ENCODE data around the gene NPLOC4.

Gene NPLOC4

DNA sequence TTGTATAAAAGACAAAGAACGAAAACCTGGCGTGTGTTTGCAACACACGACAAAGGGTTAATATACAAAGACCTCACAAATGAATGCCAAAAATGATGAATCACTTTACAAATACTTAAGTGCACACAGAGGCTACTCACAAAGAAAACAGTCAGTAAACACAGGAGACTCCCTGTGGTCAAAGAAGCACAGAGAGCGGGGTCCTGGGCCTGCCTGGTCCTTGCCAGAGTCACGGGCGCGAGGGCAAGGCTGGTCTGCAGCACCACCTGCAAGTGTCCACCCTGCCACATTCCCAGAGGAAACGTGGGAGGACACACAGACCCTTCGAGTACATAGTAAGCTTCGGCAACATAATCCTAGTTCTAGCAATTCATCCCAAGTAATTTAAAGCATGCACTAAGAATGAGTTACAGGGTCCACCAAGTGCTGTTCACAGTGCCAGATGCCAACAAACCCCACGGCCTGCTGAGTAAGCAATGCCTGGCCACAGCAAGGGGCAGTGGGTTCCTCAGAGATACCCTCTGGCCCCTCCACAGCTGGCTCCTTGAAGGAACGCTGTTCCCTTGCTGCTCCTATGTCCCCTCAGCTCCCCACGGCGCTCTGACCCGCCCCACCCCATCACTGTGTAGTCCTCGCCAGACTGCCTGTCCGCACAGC lies 60.2 kb downstream of the NPLOC4 start:
- H3K27me3 ChIP-seq (ENCODE audit: insufficient read depth, low read length, poor library complexity, severe bottlenecking): no peaks in the 10 kb centered on the region
- H3K9ac ChIP-seq (ENCODE audit: low read depth, low read length, poor library complexity, severe bottlenecking): no peak overlapping the region
- H3K9me2 ChIP-seq (replicated peaks; ENCODE audit: low read depth, low read length): no peaks in the 10 kb centered on the region
- no peak overlapping the region for H2AFZ ChIP-seq (ENCODE audit: low read length)
- no peaks in the 10 kb centered on the region for H3K79me2 ChIP-seq (ENCODE audit: insufficient read depth, low read length)
- H3F3A ChIP-seq (ENCODE audit: low read depth): no peaks in the 10 kb centered on the region
- H4K20me1 ChIP-seq (ENCODE audit: insufficient read depth, low read length, poor library complexity, severe bottlenecking): no peaks in the 10 kb centered on the region
- H3K4me3 ChIP-seq (ENCODE audit: low read length, poor library complexity, severe bottlenecking): no peak overlapping the region
- TF ChIP-seq, protein P1, sequence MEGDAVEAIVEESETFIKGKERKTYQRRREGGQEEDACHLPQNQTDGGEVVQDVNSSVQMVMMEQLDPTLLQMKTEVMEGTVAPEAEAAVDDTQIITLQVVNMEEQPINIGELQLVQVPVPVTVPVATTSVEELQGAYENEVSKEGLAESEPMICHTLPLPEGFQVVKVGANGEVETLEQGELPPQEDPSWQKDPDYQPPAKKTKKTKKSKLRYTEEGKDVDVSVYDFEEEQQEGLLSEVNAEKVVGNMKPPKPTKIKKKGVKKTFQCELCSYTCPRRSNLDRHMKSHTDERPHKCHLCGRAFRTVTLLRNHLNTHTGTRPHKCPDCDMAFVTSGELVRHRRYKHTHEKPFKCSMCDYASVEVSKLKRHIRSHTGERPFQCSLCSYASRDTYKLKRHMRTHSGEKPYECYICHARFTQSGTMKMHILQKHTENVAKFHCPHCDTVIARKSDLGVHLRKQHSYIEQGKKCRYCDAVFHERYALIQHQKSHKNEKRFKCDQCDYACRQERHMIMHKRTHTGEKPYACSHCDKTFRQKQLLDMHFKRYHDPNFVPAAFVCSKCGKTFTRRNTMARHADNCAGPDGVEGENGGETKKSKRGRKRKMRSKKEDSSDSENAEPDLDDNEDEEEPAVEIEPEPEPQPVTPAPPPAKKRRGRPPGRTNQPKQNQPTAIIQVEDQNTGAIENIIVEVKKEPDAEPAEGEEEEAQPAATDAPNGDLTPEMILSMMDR (conservative IDR thresholded peaks at IDR 0.05; ENCODE audit: low read length): no peak
- TF ChIP-seq EZH2phosphoT487 (IDR thresholded peaks at IDR 0.05; ENCODE audit: borderline replicate concordance): no peak
- peaks cover 55% of the 10 kb centered on the region; the same call in 1 of the 2 replicates for H3K36me3 ChIP-seq (ENCODE audit: insufficient read depth, low read length)
- no peaks in the 10 kb centered on the region for H3K4me1 ChIP-seq (ENCODE audit: insufficient read depth, low read length, poor library complexity, severe bottlenecking)
- no peak overlapping the region for H3K4me2 ChIP-seq (ENCODE audit: low read depth, low read length, poor library complexity, severe bottlenecking)
- no peaks in the 10 kb centered on the region for H3K9me3 ChIP-seq (ENCODE audit: insufficient read depth, low read depth, low read length)

DNA sequence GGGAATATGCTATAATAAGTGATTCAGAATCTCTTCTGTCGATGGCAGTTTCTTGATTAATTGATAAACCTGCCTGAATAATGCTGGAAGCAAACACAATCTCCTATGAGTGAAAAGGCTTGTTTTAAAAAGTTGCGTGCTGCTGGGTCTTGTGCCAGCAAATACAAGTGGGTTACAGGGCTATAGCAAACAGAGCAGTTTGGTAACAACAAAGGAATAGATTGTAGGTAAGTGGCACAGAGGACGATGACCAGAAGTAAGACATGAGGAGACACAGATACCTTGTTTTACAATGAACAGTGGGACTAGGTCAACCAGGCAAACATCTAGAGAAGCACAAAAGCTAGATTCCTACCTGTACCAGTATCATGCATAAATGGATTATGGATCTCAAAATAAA lies 61.1 kb downstream of the NPLOC4 start:
- no peaks in the 10 kb centered on the region for H3F3A ChIP-seq (ENCODE audit: low read depth)
- no peak overlapping the region for H3K4me3 ChIP-seq (ENCODE audit: low read length, poor library complexity, severe bottlenecking)
- H2AFZ ChIP-seq (ENCODE audit: low read length): no peak overlapping the region
- H3K9me2 ChIP-seq (replicated peaks; ENCODE audit: low read depth, low read length): no peaks in the 10 kb centered on the region
- H3K9me3 ChIP-seq (ENCODE audit: insufficient read depth, low read depth, low read length): no peaks in the 10 kb centered on the region
- no peaks in the 10 kb centered on the region for H4K20me1 ChIP-seq (ENCODE audit: insufficient read depth, low read length, poor library complexity, severe bottlenecking)
- H3K79me2 ChIP-seq (ENCODE audit: insufficient read depth, low read length): no peaks in the 10 kb centered on the region
- H3K27me3 ChIP-seq (ENCODE audit: insufficient read depth, low read length, poor library complexity, severe bottlenecking): no peaks in the 10 kb centered on the region
- no peak overlapping the region for H3K9ac ChIP-seq (ENCODE audit: low read depth, low read length, poor library complexity, severe bottlenecking)
- no peak overlapping the region for H3K4me2 ChIP-seq (ENCODE audit: low read depth, low read length, poor library complexity, severe bottlenecking)
- H3K4me1 ChIP-seq (ENCODE audit: insufficient read depth, low read length, poor library complexity, severe bottlenecking): no peaks in the 10 kb centered on the region
- H3K36me3 ChIP-seq (ENCODE audit: insufficient read depth, low read length): peaks cover 58% of the 10 kb centered on the region; the same call in 1 of the 2 replicates
- TF ChIP-seq EZH2phosphoT487 (IDR thresholded peaks at IDR 0.05; ENCODE audit: borderline replicate concordance): no peak
- TF ChIP-seq, protein P1 (conservative IDR thresholded peaks at IDR 0.05; ENCODE audit: low read length): no peak

DNA sequence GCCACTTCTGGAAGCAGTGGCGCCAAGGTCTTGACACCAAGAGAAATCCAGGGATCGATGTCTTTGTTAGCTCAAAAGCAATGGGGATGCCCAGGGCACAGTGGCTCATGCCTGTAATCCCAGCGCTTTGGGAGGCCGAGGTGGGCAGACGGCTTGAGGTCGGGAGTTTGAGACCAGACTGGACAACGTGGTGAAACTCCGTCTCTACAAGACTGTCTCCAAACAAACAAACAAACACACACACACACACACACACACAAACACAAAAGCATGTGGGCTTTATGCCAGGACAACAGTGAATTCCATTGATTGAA lies 62.3 kb downstream of the NPLOC4 start:
- Histone ChIP-seq H3K4me1 (ENCODE audit: insufficient read depth, low read length, poor library complexity, severe bottlenecking) (no peaks in the 10 kb centered on the region), H2AFZ (ENCODE audit: low read length) (no peak overlapping the region), H3K9me3 (ENCODE audit: insufficient read depth, low read depth, low read length) (no peaks in the 10 kb centered on the region), H3K9ac (ENCODE audit: low read depth, low read length, poor library complexity, severe bottlenecking) (no peak overlapping the region), H3F3A (ENCODE audit: low read depth) (no peaks in the 10 kb centered on the region), H3K27me3 (ENCODE audit: insufficient read depth, low read length, poor library complexity, severe bottlenecking) (no peaks in the 10 kb centered on the region), H3K36me3 (ENCODE audit: insufficient read depth, low read length) (peaks cover 62% of the 10 kb centered on the region; the same call in 1 of the 2 replicates), H3K79me2 (ENCODE audit: insufficient read depth, low read length) (no peaks in the 10 kb centered on the region), H3K9me2 (replicated peaks; ENCODE audit: low read depth, low read length) (no peaks in the 10 kb centered on the region), H3K4me2 (ENCODE audit: low read depth, low read length, poor library complexity, severe bottlenecking) (no peak overlapping the region), H4K20me1 (ENCODE audit: insufficient read depth, low read length, poor library complexity, severe bottlenecking) (no peaks in the 10 kb centered on the region), H3K4me3 (ENCODE audit: low read length, poor library complexity, severe bottlenecking) (no peak overlapping the region)
- TF ChIP-seq EZH2phosphoT487 (IDR thresholded peaks at IDR 0.05; ENCODE audit: borderline replicate concordance): no peak
- TF ChIP-seq, protein P1 (conservative IDR thresholded peaks at IDR 0.05; ENCODE audit: low read length): no peak

Measured in Loucy (cell line).